ENCODE data around the gene SNORC. TPM values are rescaled to one million over a fixed set of nuclear protein-coding genes. Genes with fewer than 3 reads are reported as not detected.
"Not testable (repeated sequence)": the region's sequence is repeated elsewhere in the genome, so short reads cannot be mapped to it uniquely, and the experiment has no call there.

SNORC gene
- total RNA-seq, result 0.69 and 2.1 TPM in 2 replicates

DNA sequence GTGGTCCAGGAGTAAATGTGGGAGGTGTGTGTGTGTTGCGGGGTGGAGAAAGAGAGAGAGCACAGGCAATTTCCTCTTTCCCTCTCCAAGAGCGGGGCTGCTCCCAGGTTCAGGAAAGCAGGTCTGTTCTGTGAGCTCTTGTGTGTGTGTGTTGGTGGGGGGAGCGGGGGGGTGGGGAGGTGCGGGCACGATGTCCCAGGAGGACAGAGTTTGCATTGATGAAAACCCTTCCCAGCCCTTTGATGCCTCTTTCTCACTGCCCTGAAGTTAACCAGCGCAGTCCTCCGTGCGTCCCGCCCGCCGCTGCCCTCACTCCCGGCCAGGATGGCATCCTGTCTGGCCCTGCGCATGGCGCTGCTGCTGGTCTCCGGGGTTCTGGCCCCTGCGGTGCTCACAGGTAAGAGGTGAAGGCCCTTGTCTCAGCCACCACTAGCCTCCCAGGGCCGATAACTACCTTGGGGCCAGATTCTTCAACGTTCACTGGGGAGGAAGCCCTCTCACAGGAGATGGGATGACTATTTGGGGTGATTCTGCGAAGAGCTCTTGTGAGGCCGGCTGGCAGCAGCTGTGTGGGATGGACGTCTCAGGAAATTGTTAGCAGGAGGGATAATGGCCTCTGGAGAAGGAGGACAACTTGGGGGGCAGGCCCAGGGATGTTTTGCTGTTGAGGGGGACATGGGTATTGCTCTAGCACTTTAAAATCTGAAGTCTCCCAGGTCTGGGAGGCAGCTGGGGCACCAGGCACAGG is at the start of gene SNORC:
Gene SNORC, plus strand, starts transcription at position 247 of the 748 bp plus-strand sequence. Its CDS starts 78 bp downstream, at position 325.
- no peak for DNase-seq (ENCODE audit: low read depth)

DNA sequence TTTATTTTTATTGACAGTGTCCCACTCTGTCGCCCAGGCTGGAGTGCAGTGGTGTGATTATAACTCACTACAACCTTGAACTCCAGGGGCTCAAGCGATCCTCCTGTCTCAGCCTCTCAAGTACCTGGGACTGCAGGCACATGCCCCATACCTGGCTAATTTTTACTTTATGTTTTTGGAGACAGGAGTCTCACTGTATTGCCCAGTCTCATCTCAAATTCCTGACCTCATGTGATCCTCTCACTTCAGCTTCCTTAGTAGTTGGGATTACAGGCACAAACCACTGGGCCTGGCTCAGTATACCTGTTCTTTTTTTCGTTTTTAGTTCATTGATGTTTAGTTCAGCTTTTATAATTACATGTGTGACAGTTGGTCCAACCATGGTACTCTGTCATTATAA is 40.1 kb upstream of the SNORC start:
- DNase-seq (ENCODE audit: low read depth), result no peak

DNA sequence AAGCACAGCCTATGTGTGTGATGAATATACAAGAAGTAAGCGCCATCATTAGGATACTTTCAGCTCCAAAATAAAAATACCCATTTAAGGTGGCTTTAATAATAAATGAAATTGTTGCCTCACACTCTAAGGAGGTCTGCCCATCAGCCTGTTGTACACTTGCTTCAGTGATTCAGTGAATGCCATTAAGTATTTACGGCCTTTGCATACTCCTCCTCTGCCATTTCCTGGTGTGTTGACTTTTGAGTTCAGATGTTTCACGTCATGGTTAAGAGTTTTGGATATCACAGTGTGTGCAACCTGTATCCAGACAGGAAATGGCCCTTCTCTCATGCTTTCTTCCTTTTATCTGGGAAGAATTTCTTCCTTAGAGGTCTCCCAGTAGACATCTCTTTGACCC is 38.6 kb upstream of the SNORC start:
- DNase-seq (ENCODE audit: low read depth), result peak; percentile 86

DNA sequence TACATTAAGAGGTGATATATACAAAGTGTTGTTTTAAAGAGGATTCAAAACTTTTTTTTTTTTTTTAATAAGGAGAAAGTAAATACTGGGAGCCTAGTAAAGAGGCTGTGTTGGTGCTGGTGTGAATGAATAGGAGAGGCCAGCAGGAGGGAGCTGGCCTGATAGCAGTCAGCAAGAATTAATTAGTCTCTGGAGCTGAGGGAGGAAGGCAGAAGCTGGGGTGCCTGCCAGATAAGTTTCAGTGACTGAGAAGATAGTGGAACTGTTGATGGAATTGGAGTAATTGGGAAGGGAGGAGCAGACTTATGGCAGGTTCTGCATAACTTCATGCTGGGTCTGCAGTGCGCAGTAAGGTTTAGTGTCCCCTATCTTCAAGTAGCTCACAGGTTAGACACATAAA is 36.2 kb upstream of the SNORC start:
- no peak for DNase-seq (ENCODE audit: low read depth)

DNA sequence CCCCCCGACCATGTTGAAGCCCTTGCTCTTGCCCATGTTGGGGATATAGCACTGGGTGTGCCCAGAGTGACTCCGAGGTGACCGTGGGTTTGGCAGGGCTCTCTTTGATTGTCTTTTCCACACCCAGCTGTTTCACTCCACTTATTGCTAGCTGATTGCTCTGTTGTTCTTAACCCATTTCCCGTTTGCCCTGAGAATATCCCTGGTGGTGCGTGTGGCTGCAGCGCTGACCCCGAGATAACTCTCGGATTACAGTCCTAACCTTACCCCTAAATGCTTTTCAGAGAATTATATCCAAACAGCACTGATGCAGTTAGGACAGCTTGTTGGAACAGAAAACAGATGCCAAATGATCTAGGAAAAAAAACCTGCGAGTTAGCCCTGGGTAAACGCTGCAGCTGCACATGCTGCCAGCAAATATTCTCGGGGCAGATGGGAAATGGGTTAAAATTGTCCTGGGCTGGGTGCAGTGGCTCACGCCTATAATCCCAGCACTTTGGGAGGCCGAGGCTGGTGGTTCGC is 34.3 kb upstream of the SNORC start:
- DNase-seq (ENCODE audit: low read depth), result no peak

DNA sequence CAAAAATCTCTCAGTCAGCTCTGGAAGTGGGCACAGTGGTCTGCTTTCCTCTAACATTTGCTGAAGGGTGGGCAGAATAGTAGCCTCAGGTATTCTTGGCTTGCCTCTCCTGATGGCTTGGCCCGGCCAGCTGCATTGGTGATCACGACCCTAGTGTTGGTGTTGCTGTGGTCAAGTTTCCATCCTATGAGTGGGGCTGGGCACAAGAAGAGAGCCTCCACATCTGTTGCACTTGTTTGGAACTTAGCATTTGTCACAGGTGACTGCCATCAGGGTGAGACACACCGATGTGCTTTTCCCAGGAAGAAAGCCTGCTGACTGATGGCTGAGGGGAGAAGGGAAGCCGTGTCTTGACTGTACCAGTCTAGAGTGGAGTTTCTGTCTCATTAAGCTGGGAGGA is 33.1 kb upstream of the SNORC start:
- DNase-seq (ENCODE audit: low read depth), result no peak

DNA sequence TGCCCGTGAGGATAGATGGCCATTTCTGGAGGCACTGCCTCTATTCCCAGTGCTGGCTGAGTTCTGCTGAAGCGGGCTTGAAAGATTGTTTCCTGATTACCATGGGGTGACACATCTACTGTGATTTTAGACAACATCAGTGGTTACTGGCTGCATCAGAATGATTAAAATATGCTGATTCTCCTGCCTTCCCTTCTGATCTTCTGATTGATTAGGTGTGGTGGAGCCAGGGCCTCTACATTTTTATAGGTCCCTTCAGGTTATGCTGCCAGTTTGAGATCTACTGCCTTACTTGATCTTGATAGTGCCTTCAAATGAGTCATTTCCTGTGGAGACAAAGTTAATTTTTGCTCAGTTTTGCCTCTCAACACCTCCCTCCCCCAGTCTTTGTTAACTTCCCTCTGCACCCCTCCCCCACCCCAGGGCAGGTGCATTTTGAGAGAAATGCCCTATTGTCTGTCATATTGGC is 31.6 kb upstream of the SNORC start:
- peak; percentile 82 for DNase-seq (ENCODE audit: low read depth)

DNA sequence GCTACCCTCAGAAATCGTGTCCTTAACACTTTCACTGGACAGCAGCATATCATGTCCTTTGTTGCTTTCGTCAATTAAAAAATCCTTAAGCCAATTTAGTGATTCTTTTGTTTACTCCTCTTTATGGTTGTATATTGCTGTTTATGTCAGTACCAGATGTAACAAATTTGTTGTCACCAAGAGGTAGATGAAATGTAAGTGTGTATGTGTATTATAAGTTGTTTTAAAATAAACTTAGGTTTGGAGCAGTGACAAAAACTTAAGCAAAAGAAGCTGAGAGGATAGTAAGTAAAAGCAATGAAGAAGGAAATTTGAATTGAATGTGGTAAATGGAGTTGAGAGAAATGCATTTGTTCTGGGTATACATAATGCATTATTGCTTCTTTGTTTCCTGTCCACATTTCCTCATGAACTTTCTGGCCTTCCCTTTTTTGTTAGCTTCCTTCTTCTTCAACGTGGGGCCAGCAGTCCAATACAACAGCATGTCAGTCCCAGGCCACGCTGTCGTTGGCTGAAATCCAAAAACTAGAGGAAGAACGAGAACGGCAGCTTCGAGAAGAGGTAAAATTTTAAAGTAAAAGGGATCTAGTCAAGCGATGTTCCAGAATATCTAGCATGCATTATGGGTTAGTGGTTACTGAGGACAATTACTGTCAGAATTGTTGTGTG is 30.5 kb upstream of the SNORC start:
- DNase-seq (ENCODE audit: low read depth), result no peak

DNA sequence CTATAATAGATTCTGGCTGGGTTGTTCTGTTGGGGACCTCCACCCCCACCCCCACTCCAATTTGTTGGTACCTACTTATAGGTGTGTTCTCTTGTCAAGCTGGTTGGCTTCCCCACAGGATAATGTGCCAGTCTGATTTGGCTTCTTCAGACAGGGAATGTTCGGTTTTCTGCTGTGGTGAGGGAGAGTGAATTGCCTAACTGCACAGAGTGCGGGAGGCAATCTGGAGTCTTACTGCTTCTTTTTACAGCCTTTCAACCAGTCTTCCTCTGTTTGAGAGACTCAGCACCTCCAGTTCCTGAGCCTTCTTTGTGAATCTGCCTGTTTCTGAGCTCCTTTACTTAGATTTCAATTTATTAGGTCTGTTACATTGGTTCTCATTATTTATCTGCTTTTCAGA is 27.4 kb upstream of the SNORC start:
- DNase-seq (ENCODE audit: low read depth), result no peak

DNA sequence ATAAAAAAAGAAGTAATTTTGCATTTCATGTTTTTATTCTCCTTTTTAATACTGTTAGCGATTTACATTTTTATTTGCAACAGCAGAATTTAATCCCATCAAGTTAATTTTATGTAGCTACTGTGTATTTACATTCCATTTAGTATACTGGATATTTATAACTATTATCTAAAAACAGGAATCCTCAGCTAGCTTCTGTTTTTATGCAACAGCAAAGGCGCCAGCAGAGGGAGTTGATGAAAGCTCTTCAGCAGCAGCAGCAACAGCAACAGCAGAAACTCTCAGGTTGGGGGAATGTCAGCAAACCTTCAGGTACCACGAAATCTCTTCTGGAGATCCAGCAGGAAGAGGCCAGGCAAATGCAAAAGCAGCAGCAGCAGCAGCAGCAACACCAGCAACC is 26.2 kb upstream of the SNORC start:
- DNase-seq (ENCODE audit: low read depth), result no peak

DNA sequence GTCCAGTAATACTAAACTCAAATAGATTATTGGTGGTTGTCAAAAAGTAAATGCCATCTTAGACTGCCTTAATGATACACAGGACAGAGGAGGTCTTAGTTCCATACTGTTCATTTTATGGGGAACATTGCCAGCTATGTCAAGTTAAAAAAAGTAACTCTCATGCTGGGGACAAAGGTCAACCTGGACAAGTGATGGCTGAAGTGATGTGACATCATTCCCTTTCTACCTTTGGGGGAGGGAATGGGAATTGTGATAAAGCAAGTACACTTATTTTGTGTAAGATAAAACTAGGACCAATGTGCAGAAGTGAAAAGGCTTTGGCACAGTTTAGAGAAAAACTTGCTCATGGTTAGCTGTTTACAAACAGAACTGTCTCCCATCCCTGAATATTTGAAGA is 24.0 kb upstream of the SNORC start:
- DNase-seq (ENCODE audit: low read depth), result no peak

DNA sequence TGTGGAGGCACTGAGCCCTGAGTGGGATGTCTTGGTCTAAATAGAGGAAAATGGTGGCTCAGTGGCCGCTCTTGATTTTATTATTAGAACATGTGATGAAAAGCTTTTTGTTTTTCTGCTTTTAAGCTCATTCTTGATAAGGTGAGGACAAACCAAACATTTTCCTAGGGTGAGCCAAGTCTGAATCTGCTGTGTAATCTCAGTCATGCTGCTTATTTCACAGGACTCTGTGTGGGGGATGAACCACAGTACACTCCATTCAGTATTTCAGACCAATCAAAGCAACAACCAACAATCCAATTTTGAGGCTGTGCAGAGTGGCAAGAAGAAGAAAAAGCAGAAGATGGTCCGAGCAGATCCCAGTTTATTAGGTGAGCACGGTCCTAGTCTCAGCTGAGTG is 20.0 kb upstream of the SNORC start:
- no peak for DNase-seq (ENCODE audit: low read depth)

DNA sequence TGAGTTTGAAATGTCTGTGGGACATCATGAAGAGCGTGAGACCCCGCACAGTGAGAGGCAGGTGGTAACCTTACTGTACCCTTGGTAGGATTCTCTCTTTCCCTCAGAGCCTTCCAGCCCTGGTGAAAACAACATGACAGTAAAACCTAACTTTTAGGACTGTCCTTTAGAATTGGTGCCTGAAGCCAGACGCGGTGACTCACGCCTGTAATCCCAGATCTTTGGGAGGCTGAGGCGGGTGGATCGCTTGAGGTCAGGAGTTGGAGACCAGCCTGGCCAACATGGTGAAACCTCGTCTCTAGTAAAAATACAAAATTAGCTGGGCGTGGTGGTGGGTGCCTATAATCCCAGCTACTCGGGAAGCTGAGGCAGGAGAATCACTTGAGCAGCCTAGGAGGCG is 18.0 kb upstream of the SNORC start:
- DNase-seq (ENCODE audit: low read depth), result not testable (repeated sequence)

DNA sequence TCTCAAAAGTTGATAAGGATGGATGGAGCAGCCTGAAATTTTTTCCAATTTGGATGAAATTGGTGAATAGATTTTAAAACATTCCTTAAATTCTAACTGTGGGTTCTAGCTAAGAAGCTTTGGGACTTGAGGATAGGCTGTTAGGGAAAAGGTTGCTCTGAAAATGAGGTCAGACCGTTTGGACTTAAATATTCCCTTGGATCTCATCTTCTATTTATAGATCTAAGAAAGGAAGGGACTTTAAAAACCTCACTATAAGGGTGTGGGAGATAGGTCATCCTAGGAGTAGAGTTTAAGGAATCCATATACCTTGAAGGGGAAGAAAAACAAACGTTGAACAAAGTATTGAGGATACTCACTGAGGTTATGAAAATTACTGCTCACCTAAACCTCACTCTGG is 17.4 kb upstream of the SNORC start:
- no peak for DNase-seq (ENCODE audit: low read depth)

DNA sequence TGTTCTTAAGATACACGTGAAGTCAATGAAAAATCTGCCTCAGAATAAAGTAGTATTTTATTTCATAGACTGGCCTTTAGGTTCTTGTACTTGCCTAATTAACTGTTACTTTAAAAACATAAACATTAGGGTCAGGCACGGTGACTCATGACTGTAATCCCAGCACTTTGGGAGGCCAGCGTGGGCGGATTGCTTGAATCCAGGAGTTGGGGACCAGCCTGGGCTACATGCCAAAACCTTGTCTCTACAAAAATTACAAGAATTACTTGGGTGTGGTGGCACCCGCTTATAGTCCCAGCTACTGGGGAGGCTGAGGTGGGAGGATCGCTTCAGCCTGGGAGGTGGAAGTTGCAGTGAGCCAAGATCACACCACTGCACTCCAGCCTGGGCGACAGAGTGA is 16.0 kb upstream of the SNORC start:
- peak; percentile 95 for DNase-seq (ENCODE audit: low read depth)

DNA sequence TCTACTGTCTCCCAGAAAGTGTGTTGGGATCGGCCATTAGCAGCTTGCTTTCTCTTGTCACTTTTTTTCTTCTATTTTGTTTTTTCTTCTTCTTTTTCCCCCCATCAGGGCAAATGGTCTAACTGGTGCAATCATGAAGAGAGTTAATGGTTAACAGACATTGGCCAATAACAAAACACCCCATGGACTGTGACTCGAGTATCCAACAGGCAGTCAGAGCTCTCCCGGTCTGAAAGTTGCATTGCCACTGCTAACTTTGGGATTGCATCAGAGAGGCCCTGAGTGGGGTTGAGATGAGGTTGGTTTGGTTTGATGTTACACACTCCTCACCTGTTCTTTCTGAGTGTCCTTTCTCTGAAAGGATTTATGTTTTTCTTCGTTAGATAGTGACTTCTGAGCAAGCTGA is 12.9 kb upstream of the SNORC start:
- DNase-seq (ENCODE audit: low read depth), result peak; percentile 97

DNA sequence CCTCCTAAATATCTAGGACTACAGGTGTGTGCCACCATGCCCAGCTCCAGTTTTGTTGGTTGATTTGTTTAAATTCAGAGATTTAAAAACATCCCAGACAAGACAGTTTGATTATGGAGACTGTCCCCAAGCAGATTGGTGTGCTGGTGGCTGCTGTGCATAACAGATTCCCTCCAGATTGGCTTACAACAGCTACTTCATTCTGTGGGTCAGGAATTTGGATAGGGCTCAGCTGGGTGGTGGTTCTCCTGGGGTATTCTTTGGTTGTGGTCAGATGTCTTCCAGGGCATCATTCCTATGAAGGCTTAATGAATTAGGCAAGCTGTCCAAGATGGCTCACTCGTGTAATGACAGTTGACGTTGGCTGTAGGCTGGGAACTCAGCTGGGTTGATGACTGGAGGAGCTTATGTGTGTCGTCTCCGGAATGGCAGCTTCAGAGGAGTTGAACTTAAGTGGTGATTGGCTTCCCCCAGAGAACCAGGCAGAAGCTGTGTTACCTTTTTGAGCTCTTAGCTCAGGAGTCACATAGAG is 10.6 kb upstream of the SNORC start:
- DNase-seq (ENCODE audit: low read depth), result no peak

DNA sequence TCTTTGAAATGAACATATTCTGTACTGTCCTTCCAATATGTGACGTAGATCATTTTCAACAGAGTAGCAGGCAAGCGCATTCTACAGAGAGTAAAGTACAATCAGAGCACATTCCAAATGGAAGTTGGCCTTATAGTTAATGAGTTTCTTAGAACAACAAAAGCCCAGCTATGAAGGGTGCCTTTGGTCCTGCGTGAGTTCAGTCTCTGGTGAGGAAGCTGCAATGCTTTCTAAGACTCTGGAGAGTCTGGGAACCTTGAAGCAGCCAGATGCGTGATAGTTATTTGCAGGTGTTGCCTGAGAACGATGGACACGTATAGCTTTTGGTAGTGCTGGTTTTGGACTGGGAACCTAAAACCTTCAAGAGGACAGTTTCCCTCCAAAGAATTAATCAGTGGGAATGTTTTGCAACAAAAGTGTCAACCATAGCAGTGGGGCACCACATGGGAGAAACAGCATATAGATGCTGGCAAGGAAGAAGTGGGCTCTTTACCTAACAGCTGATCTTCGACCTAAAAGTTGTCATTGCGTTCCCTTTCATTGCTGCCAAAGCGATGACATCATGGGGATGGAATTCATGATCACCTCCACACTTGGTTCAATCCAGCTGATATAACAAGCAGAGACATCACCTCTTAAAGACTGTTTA is 9.3 kb upstream of the SNORC start:
- DNase-seq (ENCODE audit: low read depth), result peak; percentile 54

DNA sequence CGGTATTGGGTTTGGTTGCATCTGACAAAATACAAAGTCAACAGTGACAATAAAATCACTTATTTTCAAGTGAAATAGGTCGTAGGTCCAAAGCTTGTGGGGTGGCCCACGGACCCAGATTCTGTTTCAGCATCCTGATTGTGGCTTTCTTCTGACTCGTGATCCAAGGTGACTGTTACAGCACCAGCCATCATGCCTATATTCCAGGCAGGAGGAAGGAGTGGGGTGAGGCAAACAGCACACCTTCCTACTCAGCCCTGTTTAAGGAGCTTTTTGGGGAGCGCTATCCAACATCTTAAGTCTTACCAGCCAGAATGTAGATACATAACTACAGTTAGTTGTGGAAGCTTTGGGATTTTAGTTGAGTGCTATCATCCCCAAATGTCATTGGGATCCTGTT is 8.7 kb upstream of the SNORC start:
- DNase-seq (ENCODE audit: low read depth), result no peak

DNA sequence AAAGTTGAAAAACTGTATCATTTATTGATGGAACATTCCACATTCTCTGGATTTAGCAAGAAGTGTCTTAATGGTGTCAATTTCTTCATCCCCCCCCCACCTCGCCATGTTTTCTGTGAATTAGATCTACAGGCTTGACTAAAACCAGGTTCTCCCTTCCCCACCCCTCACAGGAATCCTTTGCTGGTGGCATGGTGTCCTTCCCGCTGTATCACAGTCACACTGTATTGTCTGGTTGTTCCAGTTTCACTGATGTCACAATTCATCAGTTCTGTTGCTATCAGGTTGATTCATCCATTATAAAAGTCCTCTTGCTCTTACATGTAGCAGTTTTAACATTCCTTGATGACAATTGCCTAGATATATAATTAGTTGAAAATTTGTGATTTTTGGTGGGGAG is 6.1 kb upstream of the SNORC start:
- DNase-seq (ENCODE audit: low read depth), result no peak

DNA sequence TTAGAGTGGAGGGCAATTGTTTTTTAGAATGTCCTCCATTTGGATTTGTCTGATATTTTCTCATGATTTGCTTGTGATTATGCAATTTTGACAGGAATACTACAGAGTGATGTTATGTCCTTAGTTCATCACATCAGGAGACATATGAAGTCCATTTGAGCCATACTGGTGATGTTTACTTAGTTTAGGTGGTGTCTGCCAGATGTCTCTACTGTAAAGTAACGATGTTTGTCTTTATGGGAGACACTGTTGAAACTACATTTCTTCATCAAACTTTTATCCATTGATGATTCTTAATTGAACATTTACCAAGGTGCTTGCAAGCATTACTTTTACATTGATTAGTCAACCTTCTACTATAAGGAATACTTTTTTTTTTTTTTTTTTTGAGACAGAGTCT is 4.9 kb upstream of the SNORC start:
- no peak for DNase-seq (ENCODE audit: low read depth)

DNA sequence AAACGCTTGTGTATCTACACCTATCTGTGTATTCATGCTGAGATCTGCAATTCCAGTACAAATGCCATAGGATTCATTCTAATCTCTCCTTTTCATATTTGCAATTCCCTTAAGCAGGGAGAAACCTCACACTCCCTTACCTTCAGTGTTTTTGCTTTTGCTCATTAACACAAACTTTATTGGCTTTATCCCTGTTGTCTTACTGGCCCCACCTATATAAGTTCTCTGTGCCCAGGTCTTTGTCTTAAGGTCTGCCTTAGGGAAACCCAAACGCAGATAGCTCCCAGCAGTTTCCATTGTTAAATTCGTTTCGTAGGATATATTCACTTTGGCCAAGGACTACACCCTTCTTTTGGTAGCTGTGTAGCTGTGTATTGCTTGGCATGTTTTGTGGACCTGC is 4.0 kb upstream of the SNORC start:
- no peak for DNase-seq (ENCODE audit: low read depth)

All from renal cortical epithelial cell (primary cell).